ENCODE data around the gene CTBP1. TPM values are rescaled to one million over a fixed set of nuclear protein-coding genes. Genes with fewer than 3 reads are reported as not detected.

Gene CTBP1
- total and polyA plus RNA-seq, 8 donors = 91.5 to 131 (median 109) TPM

DNA sequence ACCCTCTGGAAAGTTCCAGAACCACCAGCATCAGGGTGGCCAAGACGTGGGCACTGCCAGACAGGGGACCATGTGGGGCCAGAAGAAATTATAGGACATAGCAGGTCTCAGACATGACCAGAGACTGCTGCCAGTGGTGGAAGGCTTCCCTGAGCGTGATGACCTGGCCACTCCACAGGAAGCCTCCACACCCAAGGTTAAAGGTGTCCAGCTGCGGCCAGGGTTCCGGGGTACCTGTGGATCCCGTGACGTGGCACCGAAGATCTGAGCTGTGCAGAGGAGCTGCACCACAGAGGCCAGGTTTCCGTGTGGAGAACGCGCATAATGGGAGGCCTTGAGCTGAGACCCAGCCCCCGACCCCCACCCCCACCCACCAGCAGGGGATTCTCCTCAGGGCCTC lies 16.4 kb upstream of the CTBP1 start:
- TF ChIP-seq, protein P1, sequence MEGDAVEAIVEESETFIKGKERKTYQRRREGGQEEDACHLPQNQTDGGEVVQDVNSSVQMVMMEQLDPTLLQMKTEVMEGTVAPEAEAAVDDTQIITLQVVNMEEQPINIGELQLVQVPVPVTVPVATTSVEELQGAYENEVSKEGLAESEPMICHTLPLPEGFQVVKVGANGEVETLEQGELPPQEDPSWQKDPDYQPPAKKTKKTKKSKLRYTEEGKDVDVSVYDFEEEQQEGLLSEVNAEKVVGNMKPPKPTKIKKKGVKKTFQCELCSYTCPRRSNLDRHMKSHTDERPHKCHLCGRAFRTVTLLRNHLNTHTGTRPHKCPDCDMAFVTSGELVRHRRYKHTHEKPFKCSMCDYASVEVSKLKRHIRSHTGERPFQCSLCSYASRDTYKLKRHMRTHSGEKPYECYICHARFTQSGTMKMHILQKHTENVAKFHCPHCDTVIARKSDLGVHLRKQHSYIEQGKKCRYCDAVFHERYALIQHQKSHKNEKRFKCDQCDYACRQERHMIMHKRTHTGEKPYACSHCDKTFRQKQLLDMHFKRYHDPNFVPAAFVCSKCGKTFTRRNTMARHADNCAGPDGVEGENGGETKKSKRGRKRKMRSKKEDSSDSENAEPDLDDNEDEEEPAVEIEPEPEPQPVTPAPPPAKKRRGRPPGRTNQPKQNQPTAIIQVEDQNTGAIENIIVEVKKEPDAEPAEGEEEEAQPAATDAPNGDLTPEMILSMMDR (IDR thresholded peaks at IDR 0.05) = no peak
- H3K36me3 ChIP-seq = no peaks in the 10 kb centered on the region
- FAIRE-seq = no peak
- no peak overlapping the region for H3K4me3 ChIP-seq
- DNase-seq = no peak
- H3K27ac ChIP-seq = no peak overlapping the region
- 97 to 98% methylated on average over 11 of the region's 11 CpGs for WGBS, 2 donors
- no peak for ATAC-seq
- no peaks in the 10 kb centered on the region for H3K27me3 ChIP-seq
- no peaks in the 10 kb centered on the region for H3K4me1 ChIP-seq
- intact Hi-C loops (cut with DNase I) = no loop called here
- H3K9me3 ChIP-seq = no peaks in the 10 kb centered on the region

DNA sequence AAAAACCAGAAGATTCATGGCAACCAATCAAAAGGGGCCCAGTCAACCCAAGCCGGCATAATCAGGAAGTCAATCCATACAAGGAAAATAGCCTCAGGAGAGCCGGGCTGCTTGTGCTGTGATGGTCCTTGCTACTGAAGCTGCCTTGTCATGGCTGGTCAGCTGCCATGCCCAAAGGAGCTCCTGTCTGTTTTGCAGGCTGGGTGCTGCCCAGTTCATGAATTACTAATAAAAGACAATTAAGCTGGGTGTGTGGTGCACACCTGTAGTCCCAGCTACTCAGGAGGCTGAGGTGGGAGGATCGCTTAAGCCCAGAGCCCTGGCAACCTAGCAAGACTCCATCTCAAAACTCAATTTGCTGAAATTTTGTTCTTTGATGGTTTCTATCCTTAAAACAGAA lies 16.0 kb upstream of the CTBP1 start:
- no peak for ATAC-seq
- H3K4me1 ChIP-seq = no peaks in the 10 kb centered on the region
- DNase-seq = no peak
- intact Hi-C loops (cut with DNase I) = no loop called here
- no peak overlapping the region for H3K4me3 ChIP-seq
- no peak for FAIRE-seq
- H3K27ac ChIP-seq = no peak overlapping the region
- 98% methylated on average over 3 of the region's 3 CpGs for WGBS, 2 donors
- TF ChIP-seq, protein P1 (IDR thresholded peaks at IDR 0.05) = no peak
- H3K27me3 ChIP-seq = no peaks in the 10 kb centered on the region
- H3K9me3 ChIP-seq = no peaks in the 10 kb centered on the region
- H3K36me3 ChIP-seq = no peaks in the 10 kb centered on the region

DNA sequence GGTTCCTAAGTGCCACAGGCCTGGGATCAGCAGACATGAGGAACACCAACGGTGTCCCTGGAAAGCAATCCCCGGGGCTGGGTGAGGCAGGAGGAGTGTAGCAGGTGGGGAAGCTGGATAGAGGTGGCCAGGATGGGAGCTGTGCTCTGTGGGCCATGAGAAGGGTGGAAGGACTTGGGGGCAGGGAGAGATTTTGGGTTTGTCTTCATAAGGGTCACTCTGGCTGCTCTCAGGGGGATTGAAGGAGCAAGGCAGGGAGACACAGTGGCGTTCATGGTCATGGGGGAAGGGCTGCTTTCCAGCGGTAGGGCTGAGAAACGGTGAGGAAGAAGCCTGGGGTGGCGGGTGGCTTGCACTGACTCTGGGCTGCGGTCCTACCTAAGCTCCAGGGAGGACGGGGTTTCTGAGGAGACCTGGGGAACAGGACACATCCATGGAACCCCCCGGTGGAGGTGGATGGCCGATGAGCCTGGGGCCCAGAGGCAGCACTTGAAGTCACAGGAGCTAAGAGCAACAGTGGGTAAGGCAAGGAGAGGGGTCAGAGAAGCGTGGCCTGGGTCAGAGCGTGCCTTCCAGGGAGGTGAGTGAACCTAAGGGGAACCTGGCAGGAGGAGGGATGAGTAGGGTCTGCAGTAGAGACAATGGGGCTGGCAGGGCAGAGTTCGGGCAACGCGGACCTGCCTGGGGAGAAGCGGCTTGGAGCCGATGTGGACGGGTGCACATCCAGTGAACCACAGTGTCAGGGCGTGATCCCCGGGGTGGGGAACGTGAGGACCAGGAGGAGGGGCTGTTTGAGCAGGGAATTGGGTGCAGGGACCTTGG lies 12.4 kb upstream of the CTBP1 start:
- Histone ChIP-seq H3K36me3 (no peaks in the 10 kb centered on the region), H3K4me1 (no peaks in the 10 kb centered on the region), H3K27ac (no peak overlapping the region), H3K27me3 (no peaks in the 10 kb centered on the region), H3K4me3 (no peak overlapping the region), H3K9me3 (no peaks in the 10 kb centered on the region)
- DNase-seq (no peak), FAIRE-seq (no peak), ATAC-seq (no peak)
- intact Hi-C loops (cut with DNase I) = no loop called here
- WGBS, 2 donors = 93 to 95% methylated on average over 21 of the region's 21 CpGs
- TF ChIP-seq, protein P1 (IDR thresholded peaks at IDR 0.05) = no peak

DNA sequence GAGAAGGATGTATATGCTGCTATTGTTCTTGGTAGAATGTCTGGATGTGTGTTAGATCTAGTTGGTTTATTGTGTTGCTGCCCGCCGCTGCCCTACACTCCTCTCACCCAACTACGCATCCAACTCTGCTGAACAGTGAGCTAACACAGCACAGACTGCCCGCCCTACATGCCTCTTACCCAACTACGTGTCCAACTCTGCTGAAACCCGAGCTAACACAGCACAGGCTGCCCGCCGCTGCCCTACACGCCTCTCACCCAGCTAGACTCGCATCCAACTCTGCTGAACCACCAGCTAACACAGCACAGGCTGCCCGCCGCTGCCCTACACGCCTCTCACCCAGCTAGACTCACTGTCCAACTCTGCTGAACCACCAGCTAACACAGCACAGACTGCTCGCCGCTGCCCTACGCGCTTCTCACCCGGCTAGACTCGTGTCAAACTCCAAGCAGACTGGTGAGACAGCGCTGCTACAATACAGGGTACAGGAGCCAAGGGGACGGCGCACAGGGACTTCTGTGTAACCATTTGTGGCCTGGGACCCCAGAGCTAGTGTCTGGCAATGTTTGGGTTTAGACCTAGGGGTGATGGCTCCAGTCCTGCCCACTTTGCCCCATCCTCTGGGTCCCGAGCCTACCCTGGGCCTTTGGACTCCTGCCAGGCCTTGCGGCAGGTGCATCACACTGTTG lies 11.6 kb upstream of the CTBP1 start:
- no peak for DNase-seq
- Histone ChIP-seq H3K4me1 (no peaks in the 10 kb centered on the region), H3K4me3 (no peak overlapping the region), H3K9me3 (no peaks in the 10 kb centered on the region), H3K36me3 (no peaks in the 10 kb centered on the region), H3K27me3 (no peaks in the 10 kb centered on the region), H3K27ac (no peak overlapping the region)
- TF ChIP-seq, protein P1 (IDR thresholded peaks at IDR 0.05) = no peak
- intact Hi-C loops (cut with DNase I) = no loop called here
- FAIRE-seq = no peak
- WGBS, 2 donors = 92 to 94% methylated on average over 24 of the region's 24 CpGs
- no peak for ATAC-seq

DNA sequence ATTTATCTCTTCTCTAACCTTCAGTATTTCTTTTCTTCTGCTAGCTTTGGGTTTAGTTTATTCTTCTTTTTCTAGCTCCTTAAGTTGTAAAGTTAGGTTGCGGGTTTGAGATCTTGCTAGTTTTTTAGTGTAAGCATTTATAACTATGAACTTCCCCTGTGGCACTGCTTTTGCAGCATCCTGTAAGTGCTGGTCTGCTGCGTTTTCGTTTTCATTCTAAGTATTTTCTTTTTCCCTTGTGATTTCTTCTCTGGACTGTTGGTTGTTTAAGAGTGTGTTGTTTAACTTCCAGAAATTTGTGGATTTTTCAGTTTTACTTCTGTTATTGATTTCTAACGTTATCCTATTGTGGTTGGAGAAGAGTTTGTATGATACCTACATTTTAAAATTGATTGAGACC lies 11.0 kb upstream of the CTBP1 start:
- intact Hi-C loops (cut with DNase I) = loop anchor here in 1 of 3 donors (10.0 kb wide), 1 partner anchor 75 kb away; no protein-coding TSS in a partner anchor
- TF ChIP-seq, protein P1 (IDR thresholded peaks at IDR 0.05) = no peak
- WGBS, 2 donors = 89 to 90% methylated on average over 4 of the region's 4 CpGs
- DNase-seq = no peak
- Histone ChIP-seq H3K27me3 (no peaks in the 10 kb centered on the region), H3K36me3 (no peaks in the 10 kb centered on the region), H3K27ac (no peak overlapping the region), H3K4me1 (no peaks in the 10 kb centered on the region), H3K9me3 (no peaks in the 10 kb centered on the region), H3K4me3 (no peak overlapping the region)
- FAIRE-seq = no peak
- no peak for ATAC-seq

Measured in pancreas (tissue), 10 donors.